Measurements from ENCODE around the gene NMT1. TPM values are rescaled to one million over a fixed set of nuclear protein-coding genes. Genes with fewer than 3 reads are reported as not detected.

The NMT1 gene
- total and polyA plus RNA-seq, 2 of the 13 experiments (the other 11 are each of a cell fraction or from before 2014, with no cell fraction given) = 75.7 to 142 TPM

DNA sequence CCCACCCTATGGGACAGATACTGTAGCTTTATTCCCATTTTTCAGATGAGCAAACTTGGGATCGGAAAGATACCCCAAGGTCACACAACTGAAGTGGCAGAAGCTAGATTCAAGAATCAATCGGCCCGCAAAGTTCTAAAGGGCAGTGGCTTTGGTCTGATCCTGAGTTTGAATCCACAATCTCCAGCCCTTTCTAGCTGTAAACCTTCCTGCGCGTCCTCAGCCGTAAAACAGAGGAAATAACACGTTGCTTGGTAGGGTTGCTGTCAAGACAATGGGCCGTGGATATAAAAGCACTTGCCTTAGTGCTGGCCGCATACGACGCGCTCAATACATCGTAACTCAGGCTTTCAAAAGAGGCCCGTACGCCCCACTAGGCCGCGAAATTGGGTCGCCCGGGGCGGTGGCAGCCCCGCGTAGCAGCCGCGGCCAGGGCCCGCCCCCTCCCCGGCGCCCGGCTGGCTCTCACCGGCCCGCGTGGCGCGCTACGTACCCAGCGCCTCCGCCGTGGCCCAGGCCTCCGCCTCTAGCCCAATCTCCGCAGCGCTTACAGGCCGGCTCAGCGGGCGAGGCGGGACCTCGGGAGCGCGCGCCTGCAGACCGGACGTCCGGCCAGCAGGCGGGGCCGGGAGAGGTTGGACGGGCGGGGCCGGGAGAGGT is 9.9 kb upstream of the NMT1 start, which contains the start of gene DCAKD (continued):
- TF ChIP-seq, protein P1, sequence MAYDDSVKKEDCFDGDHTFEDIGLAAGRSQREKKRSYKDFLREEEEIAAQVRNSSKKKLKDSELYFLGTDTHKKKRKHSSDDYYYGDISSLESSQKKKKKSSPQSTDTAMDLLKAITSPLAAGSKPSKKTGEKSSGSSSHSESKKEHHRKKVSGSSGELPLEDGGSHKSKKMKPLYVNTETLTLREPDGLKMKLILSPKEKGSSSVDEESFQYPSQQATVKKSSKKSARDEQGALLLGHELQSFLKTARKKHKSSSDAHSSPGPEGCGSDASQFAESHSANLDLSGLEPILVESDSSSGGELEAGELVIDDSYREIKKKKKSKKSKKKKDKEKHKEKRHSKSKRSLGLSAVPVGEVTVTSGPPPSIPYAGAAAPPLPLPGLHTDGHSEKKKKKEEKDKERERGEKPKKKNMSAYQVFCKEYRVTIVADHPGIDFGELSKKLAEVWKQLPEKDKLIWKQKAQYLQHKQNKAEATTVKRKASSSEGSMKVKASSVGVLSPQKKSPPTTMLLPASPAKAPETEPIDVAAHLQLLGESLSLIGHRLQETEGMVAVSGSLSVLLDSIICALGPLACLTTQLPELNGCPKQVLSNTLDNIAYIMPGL (CRISPR knock-in tag; IDR thresholded peaks at IDR 0.05; ENCODE audit: borderline replicate concordance in 1 of 2, low read depth in 1 of 2) = peak; percentile 56 to 77
- TF ChIP-seq CCAR2 (optimal IDR thresholded peaks at IDR 0.05; ENCODE audit: low read depth, low read length) (peak; percentile 64), LCORL (IDR thresholded peaks at IDR 0.05) (no peak), LCORL (CRISPR knock-in tag; IDR thresholded peaks at IDR 0.05) (no peak), TARDBP (CRISPR knock-in tag; IDR thresholded peaks at IDR 0.05) (peak; percentile 77; the same call in 1 of the 2 replicates), TOPORS (CRISPR knock-in tag; IDR thresholded peaks at IDR 0.05) (peak; percentile 90), RFX5 (IDR thresholded peaks at IDR 0.05; ENCODE audit: low read depth, low read length) (peak; percentile 29; the same call in 1 of the 2 replicates), PAX8 (CRISPR knock-in tag; IDR thresholded peaks at IDR 0.05; ENCODE audit: borderline replicate concordance) (peak; percentile 76; the same call in 1 of the 2 replicates), NAIF1 (CRISPR knock-in tag; IDR thresholded peaks at IDR 0.05; ENCODE audit: borderline replicate concordance) (no peak), ZNF224 (CRISPR knock-in tag; IDR thresholded peaks at IDR 0.05) (no peak), PRMT3 (CRISPR knock-in tag; IDR thresholded peaks at IDR 0.05; ENCODE audit: borderline replicate concordance, low read depth) (no peak), FOXK2 (IDR thresholded peaks at IDR 0.05) (no peak), CREM (IDR thresholded peaks at IDR 0.05) (no peak; the same call in 1 of the 2 replicates), CREM (CRISPR knock-in tag; IDR thresholded peaks at IDR 0.05) (no peak), NR2C2 (CRISPR knock-in tag; IDR thresholded peaks at IDR 0.05; ENCODE audit: borderline replicate concordance) (peak; percentile 38; the same call in 1 of the 2 replicates), EHMT2 (IDR thresholded peaks at IDR 0.05; ENCODE audit: borderline replicate concordance, low read depth, low read length) (no peak)
- TF ChIP-seq, protein P2, sequence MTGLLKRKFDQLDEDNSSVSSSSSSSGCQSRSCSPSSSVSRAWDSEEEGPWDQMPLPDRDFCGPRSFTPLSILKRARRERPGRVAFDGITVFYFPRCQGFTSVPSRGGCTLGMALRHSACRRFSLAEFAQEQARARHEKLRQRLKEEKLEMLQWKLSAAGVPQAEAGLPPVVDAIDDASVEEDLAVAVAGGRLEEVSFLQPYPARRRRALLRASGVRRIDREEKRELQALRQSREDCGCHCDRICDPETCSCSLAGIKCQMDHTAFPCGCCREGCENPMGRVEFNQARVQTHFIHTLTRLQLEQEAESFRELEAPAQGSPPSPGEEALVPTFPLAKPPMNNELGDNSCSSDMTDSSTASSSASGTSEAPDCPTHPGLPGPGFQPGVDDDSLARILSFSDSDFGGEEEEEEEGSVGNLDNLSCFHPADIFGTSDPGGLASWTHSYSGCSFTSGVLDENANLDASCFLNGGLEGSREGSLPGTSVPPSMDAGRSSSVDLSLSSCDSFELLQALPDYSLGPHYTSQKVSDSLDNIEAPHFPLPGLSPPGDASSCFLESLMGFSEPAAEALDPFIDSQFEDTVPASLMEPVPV (CRISPR knock-in tag; IDR thresholded peaks at IDR 0.05) = no peak
- TF ChIP-seq, protein P3, sequence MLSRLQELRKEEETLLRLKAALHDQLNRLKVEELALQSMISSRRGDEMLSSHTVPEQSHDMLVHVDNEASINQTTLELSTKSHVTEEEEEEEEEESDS (CRISPR knock-in tag; IDR thresholded peaks at IDR 0.05; ENCODE audit: borderline replicate concordance) = no peak
- TF ChIP-seq, protein P4, sequence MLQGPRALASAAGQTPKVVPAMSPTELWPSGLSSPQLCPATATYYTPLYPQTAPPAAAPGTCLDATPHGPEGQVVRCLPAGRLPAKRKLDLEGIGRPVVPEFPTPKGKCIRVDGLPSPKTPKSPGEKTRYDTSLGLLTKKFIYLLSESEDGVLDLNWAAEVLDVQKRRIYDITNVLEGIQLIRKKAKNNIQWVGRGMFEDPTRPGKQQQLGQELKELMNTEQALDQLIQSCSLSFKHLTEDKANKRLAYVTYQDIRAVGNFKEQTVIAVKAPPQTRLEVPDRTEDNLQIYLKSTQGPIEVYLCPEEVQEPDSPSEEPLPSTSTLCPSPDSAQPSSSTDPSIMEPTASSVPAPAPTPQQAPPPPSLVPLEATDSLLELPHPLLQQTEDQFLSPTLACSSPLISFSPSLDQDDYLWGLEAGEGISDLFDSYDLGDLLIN (CRISPR knock-in tag; IDR thresholded peaks at IDR 0.05; ENCODE audit: borderline replicate concordance) = peak; percentile 89; the same call in 1 of the 2 replicates
- TF ChIP-seq, protein P5, sequence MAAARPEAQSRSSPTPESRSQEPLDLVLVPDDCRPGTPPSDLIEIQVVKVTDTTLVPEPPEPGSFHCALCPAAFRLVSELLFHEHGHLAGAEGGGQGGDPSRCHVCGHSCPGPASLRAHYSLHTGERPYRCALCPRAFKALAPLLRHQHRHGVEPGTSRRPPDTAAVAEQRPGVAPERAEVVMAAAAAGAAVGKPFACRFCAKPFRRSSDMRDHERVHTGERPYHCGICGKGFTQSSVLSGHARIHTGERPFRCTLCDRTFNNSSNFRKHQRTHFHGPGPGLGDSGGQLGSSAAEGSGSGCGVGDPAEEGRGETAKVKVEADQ (CRISPR knock-in tag; IDR thresholded peaks at IDR 0.05; ENCODE audit: borderline replicate concordance) = peak; percentile 22; the same call in 1 of the 2 replicates
- TF ChIP-seq, protein P6, sequence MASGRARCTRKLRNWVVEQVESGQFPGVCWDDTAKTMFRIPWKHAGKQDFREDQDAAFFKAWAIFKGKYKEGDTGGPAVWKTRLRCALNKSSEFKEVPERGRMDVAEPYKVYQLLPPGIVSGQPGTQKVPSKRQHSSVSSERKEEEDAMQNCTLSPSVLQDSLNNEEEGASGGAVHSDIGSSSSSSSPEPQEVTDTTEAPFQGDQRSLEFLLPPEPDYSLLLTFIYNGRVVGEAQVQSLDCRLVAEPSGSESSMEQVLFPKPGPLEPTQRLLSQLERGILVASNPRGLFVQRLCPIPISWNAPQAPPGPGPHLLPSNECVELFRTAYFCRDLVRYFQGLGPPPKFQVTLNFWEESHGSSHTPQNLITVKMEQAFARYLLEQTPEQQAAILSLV (CRISPR knock-in tag; IDR thresholded peaks at IDR 0.05; ENCODE audit: borderline replicate concordance) = peak; percentile 93

All from HepG2 (cell line).